Hematopoietic multipotent progenitor cell treated with erythropoietin and hydrocortisone succinate and interleukin-3 and kit ligand, for 17 days (in vitro differentiated cells): Measurements from ENCODE around the gene FOXP1.

Experiments
- DNase-seq: peaks from one replicate; pipeline ENCODE4 v3.0.0-alpha.2; 2015; ENCODE audit warnings: low spot score

The FOXP1 gene

DNA sequence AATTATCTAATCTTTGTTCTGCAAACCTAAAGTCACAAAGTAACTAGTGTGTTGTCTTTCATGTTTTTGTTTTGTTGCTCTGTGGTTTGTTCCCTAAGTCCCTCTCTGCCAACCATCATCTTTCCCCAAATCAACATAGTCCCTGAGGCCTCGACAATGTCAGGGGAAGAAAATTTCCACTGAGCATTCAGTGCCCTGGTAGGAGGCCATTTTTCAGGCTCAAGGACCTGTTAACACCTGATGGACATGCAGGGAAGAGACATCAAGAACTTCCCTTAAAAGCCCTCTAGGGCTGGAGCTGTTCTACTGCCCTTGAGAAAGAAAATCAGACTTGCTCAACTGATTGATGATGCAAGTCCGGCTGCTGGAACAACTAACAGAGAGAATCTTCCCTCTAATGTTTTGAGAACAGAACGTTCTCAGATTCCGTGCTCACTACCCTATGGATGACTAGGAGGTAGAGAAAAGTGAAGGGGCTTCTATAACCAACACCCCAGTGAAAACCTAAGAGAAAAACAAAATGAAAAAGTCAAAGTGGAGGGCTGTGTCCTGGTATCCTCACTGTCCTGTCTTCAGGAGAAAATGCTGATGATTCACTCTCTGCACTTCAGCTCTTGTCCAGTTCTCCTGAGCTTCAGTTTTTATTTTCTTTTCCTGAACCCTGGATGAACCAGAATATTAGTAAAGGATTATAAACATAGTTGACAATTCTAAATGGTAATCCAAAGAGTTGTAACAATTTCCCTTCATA, 373.1 kb downstream of the FOXP1 start:
- DNase-seq = no peak

DNA sequence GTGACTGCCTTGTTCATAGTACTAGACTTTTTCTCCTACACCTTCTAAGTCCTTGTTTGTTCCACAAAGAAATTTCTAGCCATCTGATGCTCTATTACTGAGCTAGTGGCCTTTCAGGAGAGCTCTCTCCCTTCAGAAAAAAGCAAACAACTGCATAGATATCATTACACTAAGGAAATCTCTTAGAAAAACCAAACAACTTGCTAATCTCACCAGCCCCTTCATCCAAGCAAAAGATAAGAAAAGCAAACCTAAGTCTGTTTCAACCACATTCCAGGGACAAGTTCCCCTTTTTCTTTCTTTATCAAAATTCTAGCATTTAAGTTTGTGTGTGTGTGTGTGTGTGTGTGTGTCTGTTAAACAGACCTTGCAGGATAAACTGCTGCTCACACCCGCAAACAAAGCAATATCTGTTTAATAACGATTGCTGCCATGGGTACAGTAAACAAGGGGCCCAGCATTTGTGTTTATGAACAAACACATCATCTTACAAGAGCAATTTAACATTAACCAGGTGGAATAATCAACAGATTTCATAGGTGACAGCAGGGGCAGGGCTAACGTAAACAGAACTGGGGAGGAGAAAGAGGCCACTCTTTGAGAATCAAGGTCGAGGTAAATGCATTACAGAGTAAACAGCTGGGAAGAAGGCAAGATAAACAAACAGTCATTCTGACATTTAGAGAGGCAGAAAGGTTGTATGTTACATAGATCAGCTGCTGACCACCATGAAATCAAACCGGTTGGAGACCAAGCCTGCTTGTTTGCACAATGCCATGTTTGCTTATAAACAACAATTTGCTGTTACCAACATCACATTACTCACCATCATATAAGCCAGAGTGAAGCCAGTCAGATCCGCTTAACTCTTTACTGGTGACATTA, 375.1 kb downstream of the FOXP1 start:
- peak; percentile 49 for DNase-seq

DNA sequence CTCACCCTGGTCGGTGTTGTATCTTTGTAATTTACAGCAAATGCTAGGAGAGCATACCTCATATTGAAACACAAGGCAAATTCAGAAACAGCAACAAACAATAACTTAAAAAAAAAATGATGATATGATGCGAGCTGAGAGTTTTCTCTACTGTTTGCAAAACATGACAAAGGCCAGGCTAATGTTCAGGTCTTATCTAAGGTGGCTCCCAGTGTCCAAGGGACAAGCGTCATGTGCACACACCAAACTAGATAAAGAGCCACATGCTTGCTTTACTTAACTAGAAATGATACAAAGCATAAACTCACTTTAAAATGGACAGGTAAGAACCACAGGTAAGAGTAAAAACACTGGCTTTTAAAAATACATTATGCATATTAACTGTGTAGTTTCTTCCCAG, 375.9 kb downstream of the FOXP1 start:
- DNase-seq = no peak

DNA sequence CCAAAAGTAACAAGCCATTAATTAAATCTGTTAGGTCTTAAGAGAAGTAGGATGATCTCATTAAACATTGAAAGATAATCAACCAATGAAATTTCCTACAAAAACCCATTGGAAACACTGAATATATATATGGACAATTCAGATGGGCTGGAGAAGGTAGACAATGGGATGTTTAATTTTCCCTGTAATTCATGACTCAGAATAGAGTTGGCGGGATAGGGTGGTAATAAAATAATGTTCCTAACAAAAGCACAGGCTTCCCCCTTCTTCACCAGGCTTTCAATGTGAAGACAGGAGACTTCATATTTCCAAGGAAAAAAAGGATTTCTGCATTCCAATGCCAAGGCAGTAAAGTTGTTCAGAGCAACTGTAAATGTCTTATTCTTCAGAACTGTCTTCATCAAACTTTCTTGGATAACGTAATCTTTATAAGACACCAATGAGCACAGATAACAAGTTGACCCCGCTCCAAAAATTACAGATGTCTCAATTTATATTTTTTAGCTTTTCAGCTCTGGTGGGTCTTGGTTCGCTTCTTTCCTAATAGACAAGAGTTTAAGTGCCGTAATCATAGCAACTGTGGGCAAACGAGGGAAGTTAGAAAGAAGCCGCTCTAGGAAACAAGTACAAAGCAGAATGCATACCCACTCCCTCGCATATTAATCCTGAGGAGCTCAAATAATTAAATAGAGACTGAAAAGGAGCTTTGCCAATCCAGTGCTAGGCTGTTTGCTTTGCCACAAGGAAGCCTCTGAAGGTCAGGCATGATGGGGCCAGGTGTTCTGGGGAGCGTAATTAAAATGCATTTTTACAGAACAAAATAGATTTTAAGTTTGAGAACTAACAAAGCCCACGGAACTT, 377.0 kb downstream of the FOXP1 start:
- DNase-seq = no peak

DNA sequence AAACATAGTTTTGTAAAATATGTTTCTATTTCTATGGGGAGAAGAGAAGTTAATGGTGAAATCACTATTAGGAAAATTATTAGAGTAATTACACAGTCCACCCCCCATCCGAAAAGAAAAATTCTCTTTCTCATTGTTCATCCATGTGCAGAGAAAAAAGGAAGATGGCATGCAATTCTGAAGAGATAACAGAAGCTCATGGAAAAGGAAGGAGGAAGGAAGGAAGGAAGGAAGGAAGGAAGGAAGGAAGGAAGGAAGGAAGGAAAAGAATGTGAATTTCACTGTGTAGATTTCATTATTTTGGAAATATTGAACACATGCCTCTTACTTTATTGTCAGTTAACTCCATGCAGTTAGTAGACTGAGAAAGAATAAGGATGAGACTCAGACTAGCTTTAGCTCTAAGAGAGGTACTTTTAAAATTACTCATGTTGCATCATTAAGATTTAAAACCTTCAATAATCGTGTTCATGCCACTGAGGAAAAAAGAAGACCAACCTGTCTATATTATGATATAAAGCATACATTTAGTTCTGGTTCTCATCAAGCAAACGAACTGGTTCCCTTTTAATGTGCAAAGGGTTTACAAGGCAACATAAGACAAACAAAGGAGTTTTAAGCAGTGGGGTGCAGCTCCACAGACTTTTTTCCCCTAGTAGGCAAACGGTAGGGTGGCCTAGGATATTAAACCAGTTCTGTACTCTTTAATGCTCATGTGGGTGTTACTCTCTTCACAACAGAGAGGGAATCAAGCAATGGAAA, 379.6 kb downstream of the FOXP1 start:
- no peak for DNase-seq

DNA sequence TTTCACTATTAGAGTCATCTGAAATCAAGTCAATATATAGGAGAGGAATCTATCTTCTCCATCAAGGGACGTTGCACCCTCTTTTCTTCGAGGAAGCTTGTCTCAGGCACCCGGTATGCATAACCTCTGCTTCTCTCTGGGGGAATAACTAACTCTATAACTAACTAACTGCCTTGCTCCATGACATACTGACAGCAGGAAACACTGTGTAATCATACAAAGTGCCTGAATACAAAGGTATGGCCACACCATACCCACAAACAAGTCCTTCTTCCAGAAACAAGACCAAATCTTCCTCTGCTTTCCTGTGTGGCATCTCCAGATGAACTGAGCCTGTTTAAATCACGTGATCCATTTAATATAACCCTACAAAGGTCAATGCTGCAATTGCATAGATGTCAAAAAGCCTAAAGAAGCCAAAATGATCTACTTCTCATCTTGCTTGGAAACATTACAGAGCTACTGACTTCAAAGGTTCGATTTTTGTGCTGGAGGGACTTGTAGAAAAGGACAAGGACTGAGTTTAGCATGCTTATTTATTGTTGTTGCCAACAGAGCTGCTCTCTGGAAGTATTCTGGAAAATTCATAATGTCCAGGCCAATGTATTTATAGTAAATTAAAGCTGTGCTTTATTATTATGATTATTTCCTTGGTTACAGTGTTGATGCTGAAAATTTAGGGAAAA, 380.5 kb downstream of the FOXP1 start:
- no peak for DNase-seq

DNA sequence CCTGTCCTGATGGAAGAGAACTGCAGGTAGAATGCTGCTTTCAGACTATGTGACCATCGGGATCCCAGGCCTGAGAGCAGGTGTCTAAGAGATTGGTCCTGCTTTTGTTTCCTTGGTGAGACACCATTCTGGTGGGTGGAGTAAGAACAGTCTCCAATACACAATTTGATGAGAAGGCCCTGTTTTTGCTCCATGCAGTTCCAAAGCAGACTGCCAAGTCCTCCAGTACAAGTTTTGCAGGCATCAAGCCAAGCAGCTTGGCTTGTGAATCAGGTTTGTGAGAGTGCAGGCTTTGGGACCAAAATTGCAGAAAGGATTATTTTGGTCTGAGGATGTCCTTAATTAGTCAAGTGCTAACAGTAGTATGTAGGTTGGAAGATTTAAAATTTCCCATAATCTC, 381.6 kb downstream of the FOXP1 start:
- peak; percentile 45 for DNase-seq

DNA sequence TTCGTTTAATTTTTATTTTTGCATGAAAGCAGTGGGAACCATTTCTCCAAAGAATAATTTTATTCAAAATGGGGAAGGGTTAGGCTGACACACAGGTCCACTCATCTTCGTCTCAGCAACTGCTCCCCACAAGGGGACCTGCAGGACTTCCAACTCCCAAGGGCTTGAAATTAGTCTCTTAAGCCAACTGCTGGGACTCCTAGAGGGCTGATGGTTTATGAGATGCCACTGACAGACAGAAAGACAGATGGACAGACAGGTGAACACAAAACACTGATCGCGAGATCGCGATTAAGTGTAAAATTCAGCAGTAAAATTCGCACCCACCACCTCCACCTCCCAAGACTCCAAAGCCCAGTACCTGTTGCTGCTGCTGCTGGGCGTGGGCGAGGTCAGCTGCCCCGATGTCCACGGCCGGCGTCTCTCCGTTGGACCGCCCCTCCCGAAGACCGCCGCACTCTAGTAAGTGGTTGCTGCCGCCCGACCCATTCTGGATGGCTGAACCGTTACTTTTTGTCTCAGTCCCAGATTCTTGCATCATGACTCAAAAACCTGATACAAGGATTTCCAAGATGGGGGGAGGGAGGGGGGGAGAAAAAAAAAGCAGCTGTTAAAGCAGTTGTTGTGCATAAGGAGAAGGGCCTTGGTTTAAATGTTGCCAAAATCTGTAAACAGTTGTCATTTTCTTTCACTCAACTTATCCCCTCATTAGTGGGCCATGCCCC, 385.5 kb downstream of the FOXP1 start:
- no peak for DNase-seq

DNA sequence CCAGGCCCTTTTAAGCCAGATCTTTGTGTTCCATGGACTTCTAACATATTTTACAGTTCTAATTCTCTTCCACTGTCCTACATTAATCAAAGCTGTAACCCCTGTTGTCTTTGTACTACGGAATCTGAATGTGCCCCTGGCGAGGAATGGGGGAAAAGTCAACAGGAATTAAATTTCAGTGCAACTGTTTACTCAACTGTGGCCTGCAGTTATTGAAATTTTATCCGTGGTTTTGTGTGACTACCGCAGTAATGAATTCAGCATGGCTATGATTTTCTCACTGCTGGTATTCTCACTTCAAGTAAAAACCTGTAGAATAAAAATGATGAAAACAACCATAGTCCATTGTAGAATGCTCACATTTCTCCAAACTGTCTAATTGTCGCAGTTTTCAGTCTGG, 388.0 kb downstream of the FOXP1 start:
- no peak for DNase-seq

DNA sequence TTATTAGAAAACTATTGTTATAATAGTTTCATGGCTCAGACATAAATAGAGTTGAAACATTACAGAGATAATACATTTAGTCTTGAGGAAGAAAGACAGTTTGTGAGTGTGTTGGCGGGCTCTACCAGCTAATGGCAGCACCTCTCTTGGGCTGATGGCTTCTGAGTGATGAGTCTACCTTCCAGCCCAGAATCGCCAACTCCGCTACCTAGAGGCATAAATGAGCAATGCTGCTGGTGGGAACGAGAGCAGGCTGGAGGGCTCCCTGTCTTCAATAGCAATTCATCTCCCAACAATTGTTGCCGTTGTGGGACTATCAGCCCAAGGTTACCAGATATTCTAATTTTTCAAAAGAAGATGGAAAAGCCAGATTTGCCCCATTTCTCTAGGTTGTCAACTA, 388.7 kb downstream of the FOXP1 start:
- DNase-seq = no peak

DNA sequence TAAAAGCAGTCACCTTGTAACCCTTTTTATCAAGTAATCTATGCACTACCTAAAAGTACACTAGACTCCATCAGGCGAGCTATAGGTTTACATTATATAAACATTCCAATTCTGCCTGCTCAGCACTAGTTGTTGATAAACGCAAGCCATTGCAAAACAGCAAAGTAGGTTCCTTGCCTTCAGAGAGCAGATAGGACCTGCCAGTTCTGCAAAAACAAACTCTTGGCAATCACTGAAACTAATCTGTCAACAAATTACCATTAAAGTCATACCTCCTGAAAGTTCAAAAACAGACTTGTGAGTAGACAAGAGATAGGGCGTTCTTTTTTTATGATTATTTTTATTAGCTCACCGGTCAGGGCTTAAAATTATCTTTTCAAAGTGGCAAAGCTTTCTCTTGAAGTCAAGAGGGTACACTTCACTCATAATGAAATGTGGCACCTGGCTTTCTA, 392.5 kb downstream of the FOXP1 start:
- DNase-seq = peak; percentile 72

DNA sequence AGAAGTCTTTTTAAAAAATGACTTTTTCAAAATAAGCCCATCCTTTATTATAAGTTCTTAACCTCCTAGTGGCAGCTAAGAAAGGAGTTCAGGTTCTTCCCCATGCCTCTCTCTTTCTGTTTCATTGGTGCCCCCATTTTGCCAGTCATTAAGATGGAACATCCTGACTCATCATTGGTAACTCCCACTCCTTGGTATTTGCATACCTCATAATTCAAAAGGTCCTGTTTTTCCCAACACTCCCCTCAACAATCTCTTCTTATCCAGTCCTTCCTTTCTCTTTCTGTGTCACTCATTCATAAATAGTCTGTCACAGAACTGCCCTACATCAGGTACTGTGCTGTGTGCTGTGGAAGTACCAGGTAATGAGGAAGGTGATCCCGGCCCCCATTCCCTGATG, 394.0 kb downstream of the FOXP1 start:
- DNase-seq = peak; percentile 71

DNA sequence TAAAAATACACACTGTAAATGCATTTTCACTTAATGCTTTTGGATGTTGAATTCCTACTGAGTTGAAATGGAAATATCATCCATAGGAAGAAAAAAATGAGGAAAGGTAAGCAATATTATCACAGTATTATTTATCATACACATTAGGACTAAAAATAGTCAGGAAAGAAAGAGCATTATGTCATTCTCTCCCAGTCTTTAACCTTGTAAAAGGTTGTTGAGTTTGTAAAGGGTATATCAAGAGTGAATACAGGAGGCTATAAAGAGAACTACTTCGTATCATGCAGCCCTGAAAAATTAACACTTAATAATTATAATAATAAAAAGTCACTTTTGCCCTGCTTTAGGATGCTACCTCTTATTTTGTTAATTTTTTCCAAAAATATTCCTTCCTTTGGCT, 395.8 kb downstream of the FOXP1 start:
- no peak for DNase-seq

DNA sequence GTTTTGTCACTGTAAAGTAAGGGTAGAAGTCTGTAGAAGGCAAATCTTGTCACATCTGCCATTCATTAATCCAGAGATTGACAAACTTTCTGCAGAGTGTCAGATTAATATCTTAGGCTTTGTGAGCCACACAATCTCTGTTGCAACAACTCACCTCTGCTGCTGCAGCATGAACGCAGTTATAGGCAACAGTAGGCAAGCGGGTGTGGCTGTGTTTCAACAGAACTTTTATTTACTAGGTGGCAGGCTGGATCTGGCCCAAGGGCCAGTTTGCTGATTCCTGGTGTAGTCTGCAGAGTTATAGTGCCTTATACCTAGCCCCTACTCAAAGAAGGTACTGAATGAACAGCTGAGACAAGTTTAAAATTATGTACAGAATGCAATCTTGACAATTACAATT, 396.7 kb downstream of the FOXP1 start:
- no peak for DNase-seq

DNA sequence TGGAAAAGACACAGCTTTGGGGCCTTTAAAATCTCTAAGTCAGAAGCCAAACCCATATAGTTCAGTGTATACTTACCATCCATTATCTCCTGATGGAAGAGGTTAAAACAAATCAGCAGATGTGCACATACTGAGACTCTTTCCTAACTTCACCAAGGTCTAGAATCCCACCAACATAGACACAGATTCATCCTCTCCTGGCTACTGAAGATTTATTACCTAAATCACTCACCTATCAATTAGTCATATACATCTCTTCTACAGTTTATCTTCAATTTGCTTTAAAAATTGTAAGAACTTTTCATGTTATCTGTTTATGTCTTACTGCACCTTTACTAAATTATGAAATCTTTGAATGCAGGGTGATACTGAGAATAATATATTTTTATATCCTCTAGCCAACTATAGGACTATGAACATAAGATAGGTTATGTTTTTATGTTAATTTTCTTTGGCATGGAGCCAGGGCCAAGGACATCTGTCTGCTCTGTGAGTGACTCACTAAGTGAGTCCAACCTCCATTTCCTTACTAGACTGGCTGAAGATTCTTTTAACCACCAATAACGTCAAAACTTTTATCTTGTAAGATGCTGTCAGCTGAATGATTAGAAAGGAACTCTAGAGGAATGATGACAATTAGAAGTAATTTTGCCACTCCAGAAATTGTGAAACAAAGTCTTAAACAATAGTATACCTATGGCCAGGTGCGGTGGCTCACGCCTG, 397.6 kb downstream of the FOXP1 start:
- peak; percentile 68 for DNase-seq

DNA sequence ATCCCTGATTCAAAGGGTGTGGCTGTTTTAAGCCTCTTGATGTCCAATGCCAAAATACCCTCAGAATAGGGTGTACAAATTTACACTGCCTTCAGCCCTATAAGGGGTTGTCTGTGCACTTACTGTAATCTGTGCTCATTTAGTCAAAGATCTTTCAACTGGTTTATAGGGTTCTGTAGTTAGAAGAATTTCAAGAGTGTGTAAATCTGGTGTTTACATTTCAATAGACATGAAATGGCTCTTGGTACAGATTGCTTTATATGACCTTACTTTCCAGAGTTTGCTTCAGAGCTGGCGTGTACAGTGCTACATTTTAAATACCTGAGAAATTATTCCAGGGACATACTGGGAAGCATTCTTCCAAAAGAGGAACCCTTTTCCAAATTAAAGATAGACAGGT, 399.3 kb downstream of the FOXP1 start:
- no peak for DNase-seq

DNA sequence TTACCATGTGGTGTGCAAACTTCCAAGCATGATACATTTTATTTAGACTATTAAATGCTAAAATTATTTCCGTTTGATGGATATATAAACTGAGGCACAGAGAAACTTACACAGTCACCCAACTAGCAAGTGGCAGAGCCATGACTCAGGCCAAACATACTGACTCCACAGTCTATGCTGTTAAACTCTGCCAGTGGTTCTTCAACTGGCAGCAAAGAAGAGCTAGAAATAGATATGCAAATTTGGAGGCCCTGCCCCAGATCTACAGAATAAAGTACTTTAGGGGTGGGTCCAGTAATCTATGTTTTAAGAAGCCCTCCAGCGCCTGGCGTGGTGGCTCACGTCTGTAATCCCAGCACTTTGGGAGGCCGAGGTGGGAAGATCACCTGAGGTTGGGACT, 400.0 kb downstream of the FOXP1 start:
- DNase-seq = no peak

DNA sequence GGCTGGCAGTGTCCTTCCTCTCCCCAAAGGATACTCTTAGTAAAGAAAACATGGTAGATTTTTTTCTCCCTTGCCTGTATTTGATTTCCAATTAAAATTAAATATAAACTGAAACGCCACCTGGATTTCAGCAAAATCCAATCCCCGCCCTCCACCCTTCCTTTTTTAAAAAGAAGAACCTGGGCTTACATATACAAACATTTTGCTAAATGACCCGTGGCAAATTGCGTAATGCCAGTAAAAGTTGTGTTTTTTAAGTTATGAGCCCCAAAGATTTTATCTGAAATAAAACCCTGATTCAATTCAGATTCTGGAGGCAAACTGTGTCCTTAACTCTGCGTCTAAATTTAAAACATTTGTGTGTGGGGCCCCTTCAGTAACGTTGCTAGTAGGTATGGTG, 403.0 kb downstream of the FOXP1 start:
- DNase-seq = no peak

DNA sequence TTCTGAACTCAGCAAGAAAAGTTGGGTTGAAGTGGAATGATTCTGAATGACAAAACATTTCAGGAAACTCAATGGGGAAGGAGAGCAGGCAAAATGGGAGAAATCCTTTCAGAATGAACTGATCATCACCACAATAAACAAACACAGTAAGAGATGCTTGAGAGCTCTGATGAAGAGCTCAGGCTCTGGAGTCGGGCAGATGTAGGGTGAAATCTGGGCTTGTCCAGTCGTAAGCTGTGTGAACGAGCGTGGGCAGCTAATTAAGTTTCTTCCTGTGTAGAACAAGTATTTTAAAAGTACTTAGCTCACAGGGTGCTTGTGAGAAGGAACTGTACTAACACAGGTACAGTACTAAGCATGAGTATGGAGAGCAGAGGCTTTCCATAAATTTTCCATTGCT, 406.2 kb downstream of the FOXP1 start:
- no peak for DNase-seq

DNA sequence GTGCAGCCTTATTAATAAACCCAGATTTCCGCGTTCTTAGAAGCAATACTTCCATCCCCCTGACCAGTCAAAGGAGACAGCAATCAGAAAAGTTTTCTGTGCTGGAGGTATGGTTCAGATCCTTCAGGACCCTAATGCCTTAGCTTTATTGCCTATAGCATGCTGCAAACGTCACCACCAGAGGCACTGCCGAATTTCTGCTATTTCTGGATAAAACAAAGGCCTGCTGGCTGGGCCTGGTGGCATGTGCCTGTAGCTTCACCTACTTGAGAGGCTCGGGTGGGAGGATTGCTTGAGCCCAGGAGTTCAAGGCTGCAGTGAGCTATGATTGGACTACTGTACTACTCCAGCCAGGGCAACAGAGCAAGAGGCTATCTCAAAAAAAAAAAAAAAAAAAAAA, 407.2 kb downstream of the FOXP1 start:
- no peak for DNase-seq
